HFFc6 (cell line): ENCODE measurements around the gene ZBTB37. TPM values are rescaled to one million over a fixed set of nuclear protein-coding genes. Genes with fewer than 3 reads are reported as not detected.
"Not testable (repeated sequence)": the region's sequence is repeated elsewhere in the genome, so short reads cannot be mapped to it uniquely, and the experiment has no call there.

ENCODE experiments used
- DNase-seq: peaks from one replicate; pipeline ENCODE4 v3.0.0-alpha.2; 2018
- H3K27ac Mint-ChIP-seq: 2 replicates; pipeline ENCODE4 v1.8.0; 2020; ENCODE audit warnings: mild to moderate bottlenecking, mixed read lengths
- H3K27me3 Mint-ChIP-seq: 2 replicates; pipeline ENCODE4 v1.8.0; 2021; ENCODE audit warnings: mild to moderate bottlenecking, moderate library complexity, mixed read lengths; ENCODE audit not compliant: insufficient read depth
- H3K36me3 Mint-ChIP-seq: 2 replicates; pipeline ENCODE4 v1.8.0; 2021; ENCODE audit warnings: low read depth, mixed read lengths
- H3K4me1 Mint-ChIP-seq: 2 replicates; pipeline ENCODE4 v1.8.0; 2020; ENCODE audit warnings: low read depth, mixed read lengths
- H3K4me3 Mint-ChIP-seq: 2 replicates; pipeline ENCODE4 v1.8.0; 2020; ENCODE audit warnings: mild to moderate bottlenecking, moderate library complexity, mixed read lengths
- H3K9me3 Mint-ChIP-seq: 2 replicates; pipeline ENCODE4 v1.8.0; 2020; ENCODE audit warnings: mild to moderate bottlenecking, mixed read lengths
- CTCF ChIP-seq: fragments of 200-600 bp; sonication (generic); IDR thresholded peaks from 2 replicates; pipeline ENCODE4 v1.5.0; 2021; ENCODE audit warnings: antibody characterized with exemption, mild to moderate bottlenecking
- total RNA-seq, 6 experiments: library from RNA; stranded (reverse); fragmentation: NEBNext Ultra II Directional; extraction: Animal tissue kit (Norgen Biotek cat#: 25700); gene quantifications; 2 replicates in 1 of 6; 3 replicates in 5 of 6; pipeline ENCODE4 v1.2.3, GENCODE V29; 2021

ZBTB37 gene
- total RNA-seq, 6 experiments from 2014 or later, result 4.9 to 6.6 (median 6.0) TPM

DNA sequence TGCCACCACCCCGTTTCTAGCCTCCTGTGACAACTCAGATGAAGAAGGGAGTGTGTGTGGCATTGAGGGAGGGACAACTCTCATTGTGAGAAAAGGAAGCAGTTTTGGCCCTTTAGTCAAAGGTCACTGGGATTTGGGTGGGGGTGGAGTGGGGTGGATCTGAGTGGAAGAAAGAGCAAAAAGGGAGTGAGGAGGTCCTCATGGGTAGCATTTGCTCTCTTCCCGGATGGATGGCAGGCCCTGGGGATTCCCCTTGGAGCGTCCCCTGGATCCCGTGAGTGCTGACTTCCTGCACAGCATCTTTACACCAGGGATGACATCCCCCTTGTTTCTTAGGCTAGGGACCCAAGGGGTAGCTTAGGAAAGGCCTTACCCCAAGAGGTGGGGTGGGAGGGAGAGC is 48.5 kb downstream of the ZBTB37 start:
- H3K36me3 Mint-ChIP-seq, result no peaks in the 10 kb centered on the region
- H3K9me3 Mint-ChIP-seq, result no peaks in the 10 kb centered on the region; the same call in 1 of the 2 replicates
- H3K4me1 Mint-ChIP-seq, result no peaks in the 10 kb centered on the region
- no peak for DNase-seq
- TF ChIP-seq CTCF, result no peak
- H3K4me3 Mint-ChIP-seq, result no peak overlapping the region
- H3K27ac Mint-ChIP-seq, result no peak overlapping the region
- no peaks in the 10 kb centered on the region for H3K27me3 Mint-ChIP-seq

DNA sequence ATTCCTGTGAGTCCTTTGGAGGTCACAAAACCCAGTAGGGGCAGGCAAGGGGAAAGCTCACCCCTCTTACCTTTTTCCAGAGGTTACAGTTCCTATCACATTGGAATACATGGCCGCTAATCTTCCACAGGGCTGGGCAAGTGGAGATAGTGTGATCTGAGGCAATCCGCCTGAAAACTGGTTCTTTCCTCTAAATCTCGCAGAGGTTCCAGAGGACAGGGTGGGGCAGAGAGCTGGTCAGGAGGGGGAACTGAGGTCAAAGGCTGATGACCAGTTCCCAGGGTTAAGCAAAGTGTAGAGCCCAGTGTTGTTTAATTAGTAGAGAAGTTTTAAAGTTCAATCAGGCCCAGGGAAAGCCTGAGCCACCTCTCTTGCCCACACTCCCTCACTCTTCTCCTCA is 49.0 kb downstream of the ZBTB37 start, which contains the start of gene SERPINC1:
TSS of gene SERPINC1 (minus strand) at position 179 of the 400 bp plus-strand sequence. CDS start at position 111, 68 bp downstream.
- no peaks in the 10 kb centered on the region for H3K36me3 Mint-ChIP-seq
- no peak for TF ChIP-seq CTCF
- H3K27ac Mint-ChIP-seq, result no peak within 1 kb of the TSS
- DNase-seq, result no peak
- H3K9me3 Mint-ChIP-seq, result no peaks in the 10 kb centered on the region; the same call in 1 of the 2 replicates
- H3K4me1 Mint-ChIP-seq, result no peaks in the 10 kb centered on the region
- H3K4me3 Mint-ChIP-seq, result no peak within 1 kb of the TSS
- H3K27me3 Mint-ChIP-seq, result no peaks in the 10 kb centered on the region

DNA sequence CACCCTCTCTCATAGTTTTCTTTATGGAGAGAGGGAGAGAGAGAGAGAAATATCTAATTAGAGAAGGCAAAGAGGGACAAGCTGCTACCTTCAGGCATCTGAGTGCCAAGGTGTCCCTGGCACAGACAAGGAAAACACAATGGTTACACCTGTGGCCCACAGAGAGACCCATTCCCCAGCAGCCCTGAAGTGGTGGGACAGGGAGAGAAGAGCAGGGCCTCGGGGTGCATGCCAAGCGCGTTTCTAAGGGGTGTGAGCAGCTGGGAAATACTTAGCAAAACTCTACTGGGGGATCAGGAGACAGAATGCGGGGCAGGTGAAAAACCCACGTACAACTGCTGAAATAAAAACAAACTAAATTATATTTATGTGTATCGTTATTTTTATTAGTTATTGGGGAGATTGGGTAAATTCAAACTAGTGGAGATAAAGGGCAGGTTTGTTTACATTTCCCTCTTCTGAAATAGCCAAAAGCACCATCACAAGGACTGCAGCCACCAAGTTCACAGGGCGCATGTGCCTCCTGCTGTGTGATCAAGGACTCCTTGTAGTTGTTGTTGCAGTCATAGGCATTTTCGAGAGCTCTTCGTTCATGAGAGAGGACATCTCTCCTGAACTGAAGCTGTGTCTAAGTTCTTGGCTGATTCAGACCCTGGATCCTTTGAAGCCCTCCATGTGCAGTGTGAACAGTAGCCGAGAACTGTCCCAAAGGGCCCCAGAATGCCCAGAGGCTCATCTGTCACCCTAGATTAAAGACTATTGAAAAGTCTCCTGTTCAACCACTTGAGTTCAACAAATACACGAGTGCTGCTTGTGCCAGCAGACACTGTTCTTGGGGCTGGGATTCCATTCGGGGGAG is 49.7 kb downstream of the ZBTB37 start:
- no peak for DNase-seq
- H3K4me1 Mint-ChIP-seq, result no peaks in the 10 kb centered on the region
- no peak overlapping the region for H3K27ac Mint-ChIP-seq
- H3K9me3 Mint-ChIP-seq, result no peaks in the 10 kb centered on the region; the same call in 1 of the 2 replicates
- no peaks in the 10 kb centered on the region for H3K36me3 Mint-ChIP-seq
- no peak for TF ChIP-seq CTCF
- no peaks in the 10 kb centered on the region; the same call in 1 of the 2 replicates for H3K27me3 Mint-ChIP-seq
- H3K4me3 Mint-ChIP-seq, result no peak overlapping the region

- Mint-ChIP-seq H3K36me3 (no peaks in the 10 kb centered on the region), H3K27ac (no peak overlapping the region), H3K4me1 (no peaks in the 10 kb centered on the region), H3K27me3 (no peaks in the 10 kb centered on the region; the same call in 1 of the 2 replicates), H3K4me3 (no peak overlapping the region), H3K9me3 (no peaks in the 10 kb centered on the region)
- no peak for TF ChIP-seq CTCF
- no peak for DNase-seq
Observed at GRCh38 chr1:173920861-173921260, 52.7 kb downstream of the ZBTB37 start.

DNA sequence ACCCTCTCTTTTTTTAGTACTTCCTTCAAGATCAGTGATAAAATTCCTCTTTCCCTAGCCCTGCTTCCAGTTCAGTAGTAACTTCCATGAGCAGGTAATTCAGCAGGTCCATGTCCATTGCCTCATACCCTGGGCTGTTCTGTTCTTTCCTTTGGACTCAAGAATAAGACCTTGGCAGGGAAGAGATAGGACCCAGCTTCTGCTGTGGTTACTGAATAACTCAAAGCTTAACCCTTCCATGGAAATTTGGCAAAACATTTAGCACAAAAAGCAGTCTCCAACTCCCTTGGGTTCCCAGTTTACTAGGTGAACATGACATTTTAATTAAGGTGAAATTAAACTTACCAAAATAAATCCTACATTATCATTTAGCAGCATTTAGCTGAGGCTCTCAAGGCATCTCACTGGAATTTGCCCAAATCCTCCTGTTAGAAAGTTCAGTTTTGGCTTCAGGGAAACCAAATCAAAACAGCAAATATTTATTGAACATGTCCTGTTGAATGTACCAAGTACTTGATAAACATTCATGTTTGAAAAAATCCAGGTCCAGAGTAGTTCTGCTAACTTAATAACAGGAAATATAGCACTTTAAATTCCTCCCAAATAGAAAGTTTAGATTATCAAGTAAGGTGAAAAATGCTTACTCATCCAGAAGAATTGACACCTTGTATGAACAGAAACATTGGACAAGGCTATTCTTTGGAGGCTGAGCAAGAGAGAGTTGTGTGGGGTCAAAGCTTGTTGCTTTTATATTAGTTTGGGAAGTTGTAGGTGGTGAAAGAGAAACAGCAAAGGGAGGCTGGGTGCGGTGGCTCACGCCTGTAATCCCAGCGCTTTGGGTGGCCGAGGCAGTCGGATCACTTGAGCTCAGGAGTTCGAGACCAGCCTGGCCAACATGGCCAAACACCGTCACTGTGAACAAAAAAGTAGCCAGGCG is 57.4 kb downstream of the ZBTB37 start:
- no peaks in the 10 kb centered on the region; the same call in 1 of the 2 replicates for H3K36me3 Mint-ChIP-seq
- no peak for DNase-seq
- H3K4me1 Mint-ChIP-seq, result no peaks in the 10 kb centered on the region
- H3K9me3 Mint-ChIP-seq, result no peaks in the 10 kb centered on the region
- H3K4me3 Mint-ChIP-seq, result no peak overlapping the region
- no peak overlapping the region for H3K27ac Mint-ChIP-seq
- TF ChIP-seq CTCF, result no peak
- peaks cover 2% of the 10 kb centered on the region; the same call in 1 of the 2 replicates for H3K27me3 Mint-ChIP-seq

DNA sequence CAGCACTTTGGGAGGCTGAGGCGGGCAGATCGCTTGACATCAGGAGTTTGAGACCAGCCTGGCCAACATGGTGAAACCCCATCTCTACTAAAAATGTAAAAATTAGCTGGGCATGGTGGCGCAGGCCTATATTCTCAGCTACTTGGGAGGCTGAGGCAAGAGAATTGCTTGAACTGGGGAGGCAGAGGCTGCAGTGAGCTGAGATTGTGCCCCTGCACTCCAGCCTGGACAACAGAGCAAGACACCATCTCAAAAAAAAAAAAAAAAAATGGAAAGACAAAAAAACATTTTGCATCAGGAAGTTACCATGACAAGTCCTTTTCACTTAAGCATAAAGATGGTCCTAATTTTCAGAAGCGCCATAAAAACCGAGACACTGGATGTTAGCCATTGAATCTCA is 62.4 kb downstream of the ZBTB37 start:
- H3K9me3 Mint-ChIP-seq, DNase-seq, H3K4me3 Mint-ChIP-seq, H3K4me1 Mint-ChIP-seq, H3K27me3 Mint-ChIP-seq, H3K27ac Mint-ChIP-seq, H3K36me3 Mint-ChIP-seq: not testable (repeated sequence)
